ENCODE data around the gene DCAF16.

GRCh38 chr4:17859793-17860406 is 49.3 kb upstream of the DCAF16 start:
- TF ChIP-seq CTCF (IDR thresholded peaks at IDR 0.05) (no peak), POLR2A (IDR thresholded peaks at IDR 0.05) (no peak)
